Measurements from ENCODE around the gene NAALADL2. TPM values are rescaled to one million over a fixed set of nuclear protein-coding genes. Genes with fewer than 3 reads are reported as not detected.
"Not testable (repeated sequence)": the region's sequence is repeated elsewhere in the genome, so short reads cannot be mapped to it uniquely, and the experiment has no call there.

NAALADL2 gene
- polyA plus RNA-seq, 2 of the 4 experiments (the other 2 are of a cell fraction): 0.09 to 0.28 TPM

GRCh38 chr3:175129571-175129970 is 270.4 kb downstream of the NAALADL2 start:
- no peak overlapping the region for H3K4me2 ChIP-seq

GRCh38 chr3:175131866-175132265 is 272.7 kb downstream of the NAALADL2 start:
- POLR2A ChIA-PET; H3K4me1 ChIP-seq; H3K9me3 ChIP-seq; CTCF ChIA-PET; H3K4me3 ChIP-seq; DNase-seq (ENCODE audit: low read depth in 1 of 2, low spot score in 1 of 2); H3K27ac ChIP-seq; FAIRE-seq; ATAC-seq; H3K4me2 ChIP-seq: not testable (repeated sequence)
- no CpG with 5 or more reads among the region's 28 CpGs for WGBS (ENCODE audit: missing lambda C conversion rate)

More at GRCh38 chr3:175129571-175129970, 270.4 kb downstream of the NAALADL2 start:
- ATAC-seq (no peak), DNase-seq (ENCODE audit: low read depth in 1 of 2, low spot score in 1 of 2) (no peak), FAIRE-seq (no peak)
- ChIA-PET CTCF (no interaction called here), POLR2A (no interaction called here)
- H3K27ac ChIP-seq: no peak overlapping the region
- H3K9me3 ChIP-seq: no peaks in the 10 kb centered on the region
- WGBS (ENCODE audit: missing lambda C conversion rate): 55% methylated on average over 2 of the region's 2 CpGs
- H3K4me1 ChIP-seq: no peaks in the 10 kb centered on the region
- H3K4me3 ChIP-seq: no peak overlapping the region
- no peak for TF ChIP-seq RCOR1 (IDR thresholded peaks at IDR 0.05; ENCODE audit: low read depth, low read length)
- TF ChIP-seq ATOH8 (CRISPR knock-in tag; IDR thresholded peaks at IDR 0.05; ENCODE audit: low read depth): no peak
- TF ChIP-seq JUNB (IDR thresholded peaks at IDR 0.05): no peak
- TF ChIP-seq CBX8 (IDR thresholded peaks at IDR 0.05): no peak
- no peak for TF ChIP-seq EP300 (IDR thresholded peaks at IDR 0.05)
- TF ChIP-seq EHMT2 (IDR thresholded peaks at IDR 0.05; ENCODE audit: low read depth): no peak
- TF ChIP-seq ZFP36 (IDR thresholded peaks at IDR 0.05; ENCODE audit: borderline replicate concordance, partially characterized antibody): no peak
- TF ChIP-seq MAFK (IDR thresholded peaks at IDR 0.05; ENCODE audit: partially characterized antibody): no peak
- TF ChIP-seq NFE2L2 (conservative IDR thresholded peaks at IDR 0.05; ENCODE audit: low read length): no peak
- no peak for TF ChIP-seq RFX5 (IDR thresholded peaks at IDR 0.05)
- TF ChIP-seq MAX (IDR thresholded peaks at IDR 0.05): no peak
- TF ChIP-seq POLR2A (IDR thresholded peaks at IDR 0.05; ENCODE audit: low read length): no peak
- no peak for TF ChIP-seq CHD4 (IDR thresholded peaks at IDR 0.05; ENCODE audit: borderline replicate concordance)
- no peak for TF ChIP-seq BHLHE40 (IDR thresholded peaks at IDR 0.05; ENCODE audit: low read depth, low read length)

- H3K4me3 ChIP-seq; DNase-seq (ENCODE audit: low read depth in 1 of 2, low spot score in 1 of 2); CTCF ChIA-PET; FAIRE-seq; H3K9me3 ChIP-seq; H3K4me1 ChIP-seq; POLR2A ChIA-PET; ATAC-seq; H3K4me2 ChIP-seq; H3K27ac ChIP-seq: not testable (repeated sequence)
- no CpG with 5 or more reads among the region's 28 CpGs for WGBS (ENCODE audit: missing lambda C conversion rate)
Observed at GRCh38 chr3:175132706-175133105, 273.6 kb downstream of the NAALADL2 start.

GRCh38 chr3:175144368-175144767 is 285.2 kb downstream of the NAALADL2 start:
- DNase-seq (ENCODE audit: low read depth in 1 of 2, low spot score in 1 of 2) (no peak), ATAC-seq (no peak), FAIRE-seq (no peak)
- 76% methylated on average over 2 of the region's 2 CpGs for WGBS (ENCODE audit: missing lambda C conversion rate)
- H3K4me2 ChIP-seq: no peak overlapping the region
- POLR2A ChIA-PET: no interaction called here
- H3K9me3 ChIP-seq: no peaks in the 10 kb centered on the region
- TF ChIP-seq ELK1 (IDR thresholded peaks at IDR 0.05; ENCODE audit: low read depth, low read length) (no peak), CEBPB (IDR thresholded peaks at IDR 0.05) (peak; percentile 86 to 87; a peak in 3 of 4 replicates)
- CTCF ChIA-PET: no interaction called here
- no peak overlapping the region for H3K4me3 ChIP-seq
- no peaks in the 10 kb centered on the region for H3K4me1 ChIP-seq
- H3K27ac ChIP-seq: no peak overlapping the region

GRCh38 chr3:175146258-175146657 is 287.1 kb downstream of the NAALADL2 start:
- Histone ChIP-seq H3K4me2 (no peak overlapping the region), H3K27ac (no peak overlapping the region), H3K4me3 (no peak overlapping the region), H3K4me1 (no peaks in the 10 kb centered on the region), H3K9me3 (no peaks in the 10 kb centered on the region)
- 0 out of 3 replicates have a peak, but pooled peaks have one; percentile 17 for TF ChIP-seq SMC3 (IDR thresholded peaks at IDR 0.05)
- no peak for TF ChIP-seq NPAS2 (CRISPR knock-in tag; IDR thresholded peaks at IDR 0.05; ENCODE audit: borderline replicate concordance)
- peak in 1 of 2 experiments; percentile 13; a peak in 1 of 5 replicates for TF ChIP-seq RAD21 (conservative IDR thresholded peaks at IDR 0.05 in 1 of 2, IDR thresholded peaks at IDR 0.05 in 1 of 2)
- no peak for TF ChIP-seq CHD2 (IDR thresholded peaks at IDR 0.05; ENCODE audit: low read length, partially characterized antibody)
- ATAC-seq (no peak), DNase-seq (ENCODE audit: low read depth in 1 of 2, low spot score in 1 of 2) (no peak), FAIRE-seq (no peak)
- CTCF ChIA-PET: no interaction called here
- 4% methylated on average over 1 of the region's 1 CpG for WGBS (ENCODE audit: missing lambda C conversion rate)
- POLR2A ChIA-PET: no interaction called here

All from A549 (cell line).